ENCODE data around the gene UGT1A8. TPM values are rescaled to one million over a fixed set of nuclear protein-coding genes. Genes with fewer than 3 reads are reported as not detected.
A peak's percentile ranks its signal among the peaks of the same experiment; 100 is the strongest.

The UGT1A8 gene
- total and polyA plus RNA-seq, 3 experiments from 2014 or later = not detected

DNA sequence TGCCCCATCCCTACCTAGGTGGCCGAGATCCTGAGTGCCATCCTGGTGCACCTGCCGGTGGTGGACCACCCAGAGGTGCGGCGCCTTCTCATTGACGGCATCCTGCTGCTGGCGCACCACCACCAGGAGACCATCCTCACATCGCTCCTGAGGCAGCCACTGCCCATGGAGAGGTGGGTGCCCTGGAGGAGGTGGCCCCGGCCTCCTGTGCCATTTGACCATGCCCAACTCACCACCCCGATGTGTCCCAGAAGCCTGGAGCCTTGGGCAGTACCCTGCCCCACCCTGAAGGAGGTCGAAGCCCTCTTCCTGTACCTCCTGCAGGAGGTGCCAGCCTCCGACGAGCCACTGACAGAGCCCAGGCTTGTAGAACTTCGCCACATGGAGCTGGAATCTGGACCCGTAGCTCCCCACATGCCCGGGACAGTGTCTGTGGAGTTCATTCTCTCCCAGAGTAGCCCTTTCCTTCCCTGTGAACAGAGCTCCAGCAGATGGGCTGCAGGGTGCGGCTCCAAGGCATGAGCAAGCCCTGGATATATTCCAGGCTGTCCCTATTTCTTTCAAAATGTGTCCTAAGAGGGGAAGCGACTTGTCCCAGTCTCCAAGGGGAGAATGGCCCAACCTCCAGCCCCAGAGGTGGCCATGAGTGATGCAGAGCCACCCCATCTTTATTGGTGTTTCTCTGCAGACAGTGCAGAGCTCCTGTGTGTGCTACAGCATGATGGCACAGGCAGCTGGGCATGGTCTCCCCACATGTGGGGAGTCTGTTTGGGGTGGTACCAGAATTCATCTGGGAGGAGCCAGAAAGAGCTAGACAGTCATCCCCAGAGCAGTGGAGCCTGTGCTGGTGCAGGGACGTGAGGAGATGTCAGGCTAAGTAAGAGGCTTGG, 202.7 kb downstream of the UGT1A8 start:
- ChIA-PET CTCF (no interaction called here), POLR2A (no interaction called here)
- H3K27me3 Mint-ChIP-seq = peaks cover 3 to 32% of the 10 kb centered on the region in 2 donors
- no peaks in the 10 kb centered on the region for H3K9me3 Mint-ChIP-seq
- Histone ChIP-seq H3K36me3 (ENCODE audit: insufficient read depth, low read length) (no peaks in the 10 kb centered on the region), H3K27ac (ENCODE audit: low read depth, low read length) (no peak overlapping the region), H3K4me3 (ENCODE audit: low read length) (no peak overlapping the region), H3K4me1 (ENCODE audit: insufficient read depth, low read length) (no peaks in the 10 kb centered on the region), H3K9me3 (ENCODE audit: low read length) (no peaks in the 10 kb centered on the region), H3K27me3 (ENCODE audit: insufficient read depth, low read length, poor library complexity, severe bottlenecking) (no peaks in the 10 kb centered on the region)
- no peak overlapping the region for H3K27ac Mint-ChIP-seq
- H3K4me3 Mint-ChIP-seq = no peak overlapping the region
- no peaks in the 10 kb centered on the region for H3K4me1 Mint-ChIP-seq
- peak in 1 of 5 donors; percentile 37 for DNase-seq
- H3K36me3 Mint-ChIP-seq = no peaks in the 10 kb centered on the region

DNA sequence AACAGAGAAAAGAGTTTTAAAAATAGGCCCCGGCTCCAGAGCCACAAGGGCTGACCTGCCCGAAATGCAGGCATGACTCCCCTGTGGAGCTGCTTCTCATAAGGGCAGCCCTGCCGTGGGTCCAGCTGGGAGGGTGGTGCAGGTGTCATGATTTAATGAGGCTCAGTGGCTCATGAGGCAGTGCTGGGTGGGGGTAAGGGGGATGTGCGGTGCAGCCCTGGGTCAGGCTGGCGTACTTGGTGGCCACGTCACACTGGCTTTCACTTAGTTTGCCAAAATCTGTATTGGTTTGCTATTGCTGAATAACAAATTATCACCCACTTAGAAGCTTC, 203.3 kb downstream of the UGT1A8 start:
- Mint-ChIP-seq H3K36me3 (no peaks in the 10 kb centered on the region), H3K27ac (no peak overlapping the region), H3K9me3 (peaks cover 0 to 2% (median 0%) of the 10 kb centered on the region in 5 donors), H3K4me3 (no peak overlapping the region), H3K4me1 (no peaks in the 10 kb centered on the region), H3K27me3 (peaks cover 3 to 37% of the 10 kb centered on the region in 2 donors)
- no peak for DNase-seq
- H3K4me3 ChIP-seq (ENCODE audit: low read length) = no peak overlapping the region
- ChIA-PET CTCF (no interaction called here), POLR2A (no interaction called here)
- H3K27ac ChIP-seq (ENCODE audit: low read depth, low read length) = no peak overlapping the region
- no peaks in the 10 kb centered on the region for H3K27me3 ChIP-seq (ENCODE audit: insufficient read depth, low read length, poor library complexity, severe bottlenecking)
- H3K9me3 ChIP-seq (ENCODE audit: low read length) = no peaks in the 10 kb centered on the region
- no peaks in the 10 kb centered on the region for H3K36me3 ChIP-seq (ENCODE audit: insufficient read depth, low read length)
- H3K4me1 ChIP-seq (ENCODE audit: insufficient read depth, low read length) = no peaks in the 10 kb centered on the region

DNA sequence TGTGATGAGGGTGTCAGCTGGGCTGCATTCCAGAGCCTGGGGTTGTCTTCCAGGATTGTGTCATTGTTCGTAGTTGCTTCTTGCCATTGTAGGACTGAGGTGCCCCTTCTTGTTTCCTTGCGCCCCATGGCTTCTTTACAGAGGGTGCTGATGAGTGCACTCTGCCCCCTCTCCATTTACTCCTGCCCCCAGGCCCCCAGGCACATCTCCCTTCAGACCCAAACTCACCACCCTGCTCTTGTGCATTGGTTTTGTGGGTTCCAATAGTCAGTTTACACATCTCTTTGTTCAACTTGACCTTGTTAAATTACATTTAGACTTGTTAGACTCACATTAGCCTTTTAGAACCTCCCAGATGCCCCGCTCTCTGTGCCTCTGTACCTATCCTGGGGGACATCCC, 203.8 kb downstream of the UGT1A8 start:
- no peak overlapping the region for H3K4me3 ChIP-seq (ENCODE audit: low read length)
- Mint-ChIP-seq H3K9me3 (peaks cover 0 to 2% (median 0%) of the 10 kb centered on the region in 5 donors), H3K27me3 (peaks cover 4 to 35% of the 10 kb centered on the region in 2 donors), H3K36me3 (no peaks in the 10 kb centered on the region), H3K4me1 (no peaks in the 10 kb centered on the region), H3K27ac (no peak overlapping the region), H3K4me3 (no peak overlapping the region)
- peak in 1 of 5 donors; percentile 18 for DNase-seq
- POLR2A ChIA-PET = no interaction called here
- CTCF ChIA-PET = no interaction called here
- no peaks in the 10 kb centered on the region for H3K36me3 ChIP-seq (ENCODE audit: insufficient read depth, low read length)
- no peaks in the 10 kb centered on the region for H3K4me1 ChIP-seq (ENCODE audit: insufficient read depth, low read length)
- no peaks in the 10 kb centered on the region for H3K9me3 ChIP-seq (ENCODE audit: low read length)
- no peaks in the 10 kb centered on the region for H3K27me3 ChIP-seq (ENCODE audit: insufficient read depth, low read length, poor library complexity, severe bottlenecking)
- no peak overlapping the region for H3K27ac ChIP-seq (ENCODE audit: low read depth, low read length)

DNA sequence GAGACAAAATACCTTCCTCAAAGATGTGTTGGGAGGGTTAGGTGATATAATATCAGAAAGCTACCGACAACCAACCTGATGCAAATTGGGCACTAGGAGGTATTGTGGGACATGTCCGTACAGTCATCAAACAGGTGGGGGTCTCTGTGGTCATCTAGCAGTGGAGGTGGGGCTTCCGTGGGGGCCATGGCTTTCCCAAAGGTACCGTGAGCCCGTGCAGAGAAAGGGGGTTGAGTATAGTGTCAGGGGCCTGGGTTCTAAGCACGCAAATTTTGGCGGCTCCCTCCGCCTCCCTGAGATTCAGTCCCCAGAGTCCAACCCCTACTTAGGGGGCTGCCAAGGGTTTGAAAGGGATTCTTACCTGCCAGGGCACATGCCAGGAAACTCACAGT, 204.3 kb downstream of the UGT1A8 start:
- Histone ChIP-seq H3K27me3 (ENCODE audit: insufficient read depth, low read length, poor library complexity, severe bottlenecking) (no peaks in the 10 kb centered on the region), H3K27ac (ENCODE audit: low read depth, low read length) (no peak overlapping the region), H3K9me3 (ENCODE audit: low read length) (no peaks in the 10 kb centered on the region), H3K4me3 (ENCODE audit: low read length) (no peak overlapping the region), H3K4me1 (ENCODE audit: insufficient read depth, low read length) (no peaks in the 10 kb centered on the region), H3K36me3 (ENCODE audit: insufficient read depth, low read length) (no peaks in the 10 kb centered on the region)
- H3K4me1 Mint-ChIP-seq = no peaks in the 10 kb centered on the region
- peaks cover 6 to 32% of the 10 kb centered on the region in 2 donors for H3K27me3 Mint-ChIP-seq
- ChIA-PET CTCF (no interaction called here), POLR2A (no interaction called here)
- no peak for DNase-seq
- no peak overlapping the region for H3K27ac Mint-ChIP-seq
- H3K9me3 Mint-ChIP-seq = peaks cover 0 to 2% (median 0%) of the 10 kb centered on the region in 5 donors
- no peak overlapping the region for H3K4me3 Mint-ChIP-seq
- no peaks in the 10 kb centered on the region for H3K36me3 Mint-ChIP-seq

DNA sequence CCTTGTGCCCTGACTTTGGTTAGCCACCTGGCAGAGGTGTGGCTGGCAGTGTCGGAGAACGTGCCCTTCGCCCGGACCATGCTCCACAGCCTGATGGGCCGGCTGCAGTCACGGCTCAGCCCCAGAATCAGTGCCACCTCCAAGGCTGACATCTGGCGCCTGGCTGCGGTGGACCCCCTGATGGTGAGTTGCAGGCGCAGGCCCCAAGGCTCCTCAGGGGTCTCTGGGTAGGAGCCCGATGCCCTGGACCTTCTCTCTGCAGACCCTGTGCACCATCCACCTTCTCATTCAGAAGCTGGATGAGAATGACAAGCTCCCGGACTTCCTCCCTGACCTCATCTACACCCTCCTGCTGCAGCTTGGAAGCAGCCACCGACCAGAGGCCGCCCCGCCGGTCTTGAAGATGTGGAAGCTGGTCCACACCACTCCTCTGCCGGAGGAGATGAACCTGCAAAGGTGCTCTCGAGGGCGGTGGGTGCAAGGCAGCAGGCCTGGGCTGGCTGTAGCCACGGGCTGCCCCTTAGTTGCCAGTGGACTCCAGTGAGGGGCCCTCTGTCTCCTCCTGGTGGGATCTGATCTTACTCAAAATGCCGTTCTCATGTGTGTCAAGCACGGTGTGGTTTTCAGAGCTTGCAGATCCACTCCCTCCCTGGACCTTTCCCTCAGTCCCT, 204.8 kb downstream of the UGT1A8 start:
- no peaks in the 10 kb centered on the region for H3K4me1 Mint-ChIP-seq
- Histone ChIP-seq H3K27me3 (ENCODE audit: insufficient read depth, low read length, poor library complexity, severe bottlenecking) (no peaks in the 10 kb centered on the region), H3K36me3 (ENCODE audit: insufficient read depth, low read length) (no peaks in the 10 kb centered on the region), H3K4me3 (ENCODE audit: low read length) (no peak overlapping the region), H3K4me1 (ENCODE audit: insufficient read depth, low read length) (no peaks in the 10 kb centered on the region), H3K9me3 (ENCODE audit: low read length) (no peaks in the 10 kb centered on the region), H3K27ac (ENCODE audit: low read depth, low read length) (no peak overlapping the region)
- H3K27me3 Mint-ChIP-seq = peaks cover 6 to 29% of the 10 kb centered on the region in 2 donors
- H3K9me3 Mint-ChIP-seq = peaks cover 0 to 2% (median 0%) of the 10 kb centered on the region in 5 donors
- ChIA-PET POLR2A (no interaction called here), CTCF (no interaction called here)
- DNase-seq = peak in 1 of 5 donors; percentile 39
- H3K36me3 Mint-ChIP-seq = no peaks in the 10 kb centered on the region
- H3K27ac Mint-ChIP-seq = no peak overlapping the region
- H3K4me3 Mint-ChIP-seq = no peak overlapping the region

Other genes with a start within 250 kb of the UGT1A8 start
- 10 to 100 TPM; 13.3 to 14.8 TPM for gene USP40, start 50.9 kb upstream of the UGT1A8 start, total RNA-seq
- gene USP40, start 50.9 kb upstream of the UGT1A8 start, polyA plus RNA-seq = 5.4 TPM
- not detected for gene UGT1A10, start 18.8 kb downstream of the UGT1A8 start, total RNA-seq
- not detected for gene UGT1A10, start 18.8 kb downstream of the UGT1A8 start, polyA plus RNA-seq
- gene UGT1A9, start 54.3 kb downstream of the UGT1A8 start, total RNA-seq = not detected
- not detected for gene UGT1A9, start 54.3 kb downstream of the UGT1A8 start, polyA plus RNA-seq
- gene UGT1A7, start 64.3 kb downstream of the UGT1A8 start, total RNA-seq = not detected
- not detected for gene UGT1A7, start 64.3 kb downstream of the UGT1A8 start, polyA plus RNA-seq
- not detected for gene UGT1A6, start 75.3 kb downstream of the UGT1A8 start, total RNA-seq
- gene UGT1A6, start 75.3 kb downstream of the UGT1A8 start, polyA plus RNA-seq = not detected
- gene UGT1A5, start 95.3 kb downstream of the UGT1A8 start, total RNA-seq = not detected
- not detected for gene UGT1A5, start 95.3 kb downstream of the UGT1A8 start, polyA plus RNA-seq
- gene UGT1A4, start 101.1 kb downstream of the UGT1A8 start, total RNA-seq = not detected
- not detected for gene UGT1A4, start 101.1 kb downstream of the UGT1A8 start, polyA plus RNA-seq
- not detected for gene UGT1A3, start 111.4 kb downstream of the UGT1A8 start, total RNA-seq
- gene UGT1A3, start 111.4 kb downstream of the UGT1A8 start, polyA plus RNA-seq = not detected
- not detected for gene UGT1A1, start 142.6 kb downstream of the UGT1A8 start, total RNA-seq
- gene UGT1A1, start 142.6 kb downstream of the UGT1A8 start, polyA plus RNA-seq = not detected
- not detected for gene MROH2A, start 160.7 kb downstream of the UGT1A8 start, total RNA-seq
- gene MROH2A, start 160.7 kb downstream of the UGT1A8 start, polyA plus RNA-seq = not detected
- gene HJURP, start 236.9 kb downstream of the UGT1A8 start, total RNA-seq = 10 to 100 TPM; 37.9 to 41.2 TPM
- not detected for gene HJURP, start 236.9 kb downstream of the UGT1A8 start, polyA plus RNA-seq